ENCODE measurements around the gene ZNF865. TPM values are rescaled to one million over a fixed set of nuclear protein-coding genes. Genes with fewer than 3 reads are reported as not detected.

Gene ZNF865
- total and polyA plus RNA-seq, 8 donors = 5.7 to 9.7 (median 7.8) TPM

GRCh38 chr19:55603115-55603514, 2.3 kb upstream of the ZNF865 start:
- no peak overlapping the region for H3K4me3 ChIP-seq
- ATAC-seq (no peak), DNase-seq (peak in 1 of 6 donors; percentile 48), FAIRE-seq (no peak)
- WGBS, 2 donors = 88 to 91% methylated on average over 21 of the region's 21 CpGs
- H3K27me3 ChIP-seq = no peaks in the 10 kb centered on the region
- intact Hi-C loops (cut with DNase I) = no loop called here
- no peaks in the 10 kb centered on the region for H3K36me3 ChIP-seq
- H3K27ac ChIP-seq = no peak overlapping the region
- peaks cover 0 to 20% (median 0%) of the 10 kb centered on the region in 3 donors for H3K4me1 ChIP-seq
- TF ChIP-seq CTCF (IDR thresholded peaks at IDR 0.05) = no peak
- no peaks in the 10 kb centered on the region for H3K9me3 ChIP-seq

- WGBS, 2 donors = 72 to 73% methylated on average over 22 of the region's 22 CpGs
- intact Hi-C loops (cut with DNase I) = no loop called here
- ATAC-seq = no peak
- Histone ChIP-seq H3K36me3 (no peaks in the 10 kb centered on the region), H3K27me3 (no peaks in the 10 kb centered on the region), H3K4me3 (no peak overlapping the region), H3K27ac (peak overlapping the region in 2 of 4 donors; percentile 88 to 90), H3K9me3 (no peaks in the 10 kb centered on the region), H3K4me1 (peaks cover 0 to 20% (median 0%) of the 10 kb centered on the region in 3 donors)
- FAIRE-seq = no peak
- TF ChIP-seq CTCF (IDR thresholded peaks at IDR 0.05) = no peak
- DNase-seq = no peak
Observed at GRCh38 chr19:55603581-55604292, 1.7 kb upstream of the ZNF865 start.

- DNase-seq (peak; percentile 95 to 99 (median 97)), ATAC-seq (peak; percentile 79 to 87 (median 84)), FAIRE-seq (no peak)
- intact Hi-C loops (cut with DNase I) = loop anchor here in 1 of 3 donors (5.0 kb wide), 1 partner anchor 88 kb away; no protein-coding TSS in a partner anchor
- H3K9me3 ChIP-seq = no peaks in the 10 kb centered on the region
- H3K27ac ChIP-seq = peak overlapping the region; percentile 69 to 90 (median 85)
- peaks cover 0 to 20% (median 0%) of the 10 kb centered on the region in 3 donors for H3K4me1 ChIP-seq
- H3K4me3 ChIP-seq = peak overlapping the region; percentile 71 to 89 (median 79)
- no peaks in the 10 kb centered on the region for H3K36me3 ChIP-seq
- no peaks in the 10 kb centered on the region for H3K27me3 ChIP-seq
- no peak for TF ChIP-seq CTCF (IDR thresholded peaks at IDR 0.05)
- 0% methylated on average over 29 to 43 of the region's 43 CpGs for whole genome bisulfite sequencing, 2 donors
Observed at GRCh38 chr19:55605207-55605636, 225 bp upstream of the ZNF865 start.

- FAIRE-seq = no peak
- 14 to 19% methylated on average over 12 of the region's 12 CpGs for WGBS, 2 donors
- intact Hi-C loops (cut with DNase I) = loop anchor here in 1 of 3 donors (5.0 kb wide), 1 partner anchor 89 kb away; no protein-coding TSS in a partner anchor
- H3K9me3 ChIP-seq = no peaks in the 10 kb centered on the region
- TF ChIP-seq CTCF (IDR thresholded peaks at IDR 0.05) = no peak
- no peak for ATAC-seq
- DNase-seq = no peak
- H3K4me1 ChIP-seq = peaks cover 0 to 15% (median 0%) of the 10 kb centered on the region in 3 donors
- no peaks in the 10 kb centered on the region for H3K27me3 ChIP-seq
- peak overlapping the region in 2 of 4 donors; percentile 88 to 90 for H3K27ac ChIP-seq
- H3K4me3 ChIP-seq = peak overlapping the region; percentile 71 to 89 (median 79)
- H3K36me3 ChIP-seq = no peaks in the 10 kb centered on the region
Observed at GRCh38 chr19:55606471-55606787, 982 bp downstream of the ZNF865 start.

- Histone ChIP-seq H3K4me1 (peaks cover 0 to 15% (median 0%) of the 10 kb centered on the region in 3 donors), H3K4me3 (peak overlapping the region in 1 of 4 donors; percentile 80), H3K27me3 (no peaks in the 10 kb centered on the region), H3K27ac (peak overlapping the region in 1 of 4 donors; percentile 90), H3K9me3 (no peaks in the 10 kb centered on the region), H3K36me3 (no peaks in the 10 kb centered on the region)
- intact Hi-C loops (cut with DNase I) = loop anchor here in 1 of 3 donors (5.0 kb wide), 1 partner anchor 90 kb away; no protein-coding TSS in a partner anchor
- WGBS, 2 donors = 56 to 59% methylated on average over 9 of the region's 9 CpGs
- DNase-seq = peak in 1 of 6 donors; percentile 15
- no peak for ATAC-seq
- FAIRE-seq = no peak
- TF ChIP-seq CTCF (IDR thresholded peaks at IDR 0.05) = no peak
Observed at GRCh38 chr19:55606817-55607216, 1.4 kb downstream of the ZNF865 start.

All from pancreas (tissue), 10 donors.